ENCODE results near the gene IFNL4.

The IFNL4 gene

DNA sequence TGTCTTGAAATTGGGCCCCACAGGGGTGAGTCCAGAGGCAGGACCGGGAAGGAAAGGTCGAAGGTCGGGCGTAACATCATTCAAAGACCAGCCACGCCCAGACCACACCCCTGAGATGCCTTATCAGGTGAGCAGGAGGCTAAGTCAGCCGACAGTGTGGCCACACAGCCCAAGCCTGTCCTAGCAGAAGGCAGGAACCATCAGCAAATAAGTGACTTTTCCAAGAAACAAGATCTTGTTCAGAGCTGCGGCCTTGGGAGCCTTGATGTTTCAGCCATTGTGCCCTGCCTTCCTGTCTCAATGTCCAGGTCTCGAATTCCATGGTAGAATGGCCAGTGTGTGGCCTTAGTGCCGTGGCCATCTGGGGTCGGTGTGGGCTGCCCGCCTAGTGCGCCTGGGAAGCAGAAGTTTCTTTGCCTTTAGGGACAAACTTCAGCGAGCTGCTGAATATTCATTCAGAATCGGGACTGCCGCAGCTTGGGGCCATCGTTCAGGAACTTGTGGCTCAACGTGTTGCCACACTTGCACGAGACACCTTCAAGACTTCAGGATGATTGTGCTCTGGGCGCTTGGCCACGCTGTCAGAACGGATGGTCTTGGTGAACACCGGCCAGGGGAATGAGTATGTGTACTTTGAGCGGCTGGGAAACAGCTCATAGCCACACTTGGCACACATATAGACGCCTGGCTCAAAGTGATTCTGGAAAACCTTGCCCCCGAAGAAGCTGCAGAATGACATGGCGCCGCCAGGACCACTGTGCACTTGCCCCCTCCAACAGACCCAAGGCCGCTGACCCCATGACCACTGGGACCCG lies 6.1 kb upstream of the IFNL4 start:
- H3K4me3 ChIP-seq (ENCODE audit: control insufficient read depth, low read depth, low read length): no peak overlapping the region
- TF ChIP-seq, protein P1, sequence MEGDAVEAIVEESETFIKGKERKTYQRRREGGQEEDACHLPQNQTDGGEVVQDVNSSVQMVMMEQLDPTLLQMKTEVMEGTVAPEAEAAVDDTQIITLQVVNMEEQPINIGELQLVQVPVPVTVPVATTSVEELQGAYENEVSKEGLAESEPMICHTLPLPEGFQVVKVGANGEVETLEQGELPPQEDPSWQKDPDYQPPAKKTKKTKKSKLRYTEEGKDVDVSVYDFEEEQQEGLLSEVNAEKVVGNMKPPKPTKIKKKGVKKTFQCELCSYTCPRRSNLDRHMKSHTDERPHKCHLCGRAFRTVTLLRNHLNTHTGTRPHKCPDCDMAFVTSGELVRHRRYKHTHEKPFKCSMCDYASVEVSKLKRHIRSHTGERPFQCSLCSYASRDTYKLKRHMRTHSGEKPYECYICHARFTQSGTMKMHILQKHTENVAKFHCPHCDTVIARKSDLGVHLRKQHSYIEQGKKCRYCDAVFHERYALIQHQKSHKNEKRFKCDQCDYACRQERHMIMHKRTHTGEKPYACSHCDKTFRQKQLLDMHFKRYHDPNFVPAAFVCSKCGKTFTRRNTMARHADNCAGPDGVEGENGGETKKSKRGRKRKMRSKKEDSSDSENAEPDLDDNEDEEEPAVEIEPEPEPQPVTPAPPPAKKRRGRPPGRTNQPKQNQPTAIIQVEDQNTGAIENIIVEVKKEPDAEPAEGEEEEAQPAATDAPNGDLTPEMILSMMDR (IDR thresholded peaks at IDR 0.05; ENCODE audit: control insufficient read depth, insufficient read depth, low read depth, low read length, missing control alignments): no peak
- DNase-seq (ENCODE audit: low read depth): no peak

DNA sequence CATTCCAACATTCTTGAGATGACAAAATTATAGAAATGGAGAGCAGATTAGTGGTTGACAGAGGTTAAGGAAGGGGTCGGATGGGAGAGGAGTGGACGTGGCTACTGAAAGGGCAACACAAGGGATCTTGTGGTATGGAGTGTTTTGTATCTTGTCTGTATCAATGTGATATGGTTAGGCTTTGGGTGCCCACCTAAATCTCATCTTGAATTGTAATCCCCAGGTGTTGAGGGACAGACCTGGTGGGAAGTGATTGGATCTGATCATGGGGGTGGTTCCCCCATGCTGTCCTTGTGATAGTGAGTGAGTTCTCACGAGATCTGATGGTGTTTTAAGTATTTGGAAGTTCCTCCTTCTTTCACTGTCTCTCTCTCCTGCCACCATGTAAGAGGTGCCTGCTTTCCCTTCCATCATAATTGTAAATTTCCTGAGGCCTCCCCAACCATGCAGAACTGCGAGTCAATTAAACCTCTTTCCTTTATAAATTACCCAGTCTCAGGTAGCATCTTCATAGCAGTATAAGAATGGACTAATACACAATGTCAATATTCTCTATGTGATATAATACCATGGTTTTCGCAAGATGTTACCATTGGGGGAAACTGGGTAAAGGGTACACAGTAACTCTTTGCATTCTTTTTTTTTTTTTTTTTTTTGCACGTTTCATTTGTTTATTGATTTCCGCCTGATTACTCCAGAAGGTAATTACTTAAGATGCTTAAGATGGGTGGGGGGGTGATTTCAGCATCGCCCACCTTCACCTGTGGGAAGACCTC lies 4.9 kb upstream of the IFNL4 start:
- TF ChIP-seq, protein P1 (IDR thresholded peaks at IDR 0.05; ENCODE audit: control insufficient read depth, insufficient read depth, low read depth, low read length, missing control alignments): no peak
- DNase-seq (ENCODE audit: low read depth): no peak
- H3K4me3 ChIP-seq (ENCODE audit: control insufficient read depth, low read depth, low read length): no peak overlapping the region

DNA sequence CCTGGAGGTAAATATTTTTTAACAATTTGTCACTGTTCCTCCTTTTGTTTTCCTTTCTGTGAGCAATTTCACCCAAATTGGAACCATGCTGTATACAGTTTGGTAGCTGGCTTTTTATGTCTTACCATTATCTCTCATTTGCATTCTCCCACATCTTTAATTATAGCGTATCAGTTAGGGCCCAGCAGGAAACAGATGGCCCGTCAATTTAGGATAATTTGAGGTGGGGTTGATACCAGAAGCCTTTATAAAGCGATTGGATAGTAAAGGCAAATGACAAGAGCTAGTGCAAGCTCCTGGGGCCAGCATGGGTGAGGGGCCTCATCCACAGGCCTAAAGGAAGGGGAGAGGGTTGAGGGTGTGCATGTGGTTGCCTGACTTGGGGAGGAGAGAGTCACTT lies 3.8 kb upstream of the IFNL4 start:
- DNase-seq (ENCODE audit: low read depth): no peak
- TF ChIP-seq, protein P1 (IDR thresholded peaks at IDR 0.05; ENCODE audit: control insufficient read depth, insufficient read depth, low read depth, low read length, missing control alignments): no peak
- no peak overlapping the region for H3K4me3 ChIP-seq (ENCODE audit: control insufficient read depth, low read depth, low read length)

DNA sequence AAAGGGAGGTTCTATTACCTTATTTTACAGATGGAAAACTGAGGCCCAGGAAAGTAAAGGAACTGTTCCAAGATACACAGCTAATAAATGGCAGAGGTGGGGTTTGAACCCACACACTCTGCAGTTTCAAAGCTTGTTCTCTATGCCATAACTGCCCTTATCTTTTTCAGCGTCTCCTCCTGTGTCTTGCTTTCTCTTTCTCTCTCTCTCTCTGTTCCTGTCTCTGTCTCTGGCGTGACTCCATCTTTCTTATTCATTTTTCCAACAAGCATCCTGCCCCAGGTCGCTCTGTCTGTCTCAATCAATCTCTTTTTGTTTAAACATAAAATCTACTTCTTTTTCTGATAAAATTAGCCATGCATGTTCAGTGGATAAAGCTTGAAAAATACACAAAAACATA lies 3.2 kb upstream of the IFNL4 start:
- no peak overlapping the region for H3K4me3 ChIP-seq (ENCODE audit: control insufficient read depth, low read depth, low read length)
- TF ChIP-seq, protein P1 (IDR thresholded peaks at IDR 0.05; ENCODE audit: control insufficient read depth, insufficient read depth, low read depth, low read length, missing control alignments): no peak
- DNase-seq (ENCODE audit: low read depth): no peak

DNA sequence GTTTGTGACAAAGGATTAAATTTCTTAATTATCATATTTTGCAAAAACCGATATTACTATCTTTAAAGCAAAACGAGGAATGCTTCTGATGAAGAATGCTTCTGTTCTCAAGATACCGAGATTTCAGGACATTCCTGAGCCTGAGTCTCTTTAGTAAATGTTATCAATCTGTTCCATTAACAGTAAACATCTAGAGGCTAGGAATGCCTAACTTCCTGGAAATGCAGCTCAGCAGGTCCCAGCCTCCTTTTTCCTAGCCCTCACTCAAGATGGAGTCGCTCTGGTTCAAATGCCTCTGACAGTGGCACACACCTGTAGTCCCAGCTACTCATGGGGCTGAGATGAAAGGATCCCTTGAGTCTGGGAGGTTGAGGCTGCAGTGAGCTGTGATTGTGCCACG lies 2.4 kb upstream of the IFNL4 start:
- H3K4me3 ChIP-seq (ENCODE audit: control insufficient read depth, low read depth, low read length): no peak overlapping the region
- no peak for DNase-seq (ENCODE audit: low read depth)
- TF ChIP-seq, protein P1 (IDR thresholded peaks at IDR 0.05; ENCODE audit: control insufficient read depth, insufficient read depth, low read depth, low read length, missing control alignments): no peak

DNA sequence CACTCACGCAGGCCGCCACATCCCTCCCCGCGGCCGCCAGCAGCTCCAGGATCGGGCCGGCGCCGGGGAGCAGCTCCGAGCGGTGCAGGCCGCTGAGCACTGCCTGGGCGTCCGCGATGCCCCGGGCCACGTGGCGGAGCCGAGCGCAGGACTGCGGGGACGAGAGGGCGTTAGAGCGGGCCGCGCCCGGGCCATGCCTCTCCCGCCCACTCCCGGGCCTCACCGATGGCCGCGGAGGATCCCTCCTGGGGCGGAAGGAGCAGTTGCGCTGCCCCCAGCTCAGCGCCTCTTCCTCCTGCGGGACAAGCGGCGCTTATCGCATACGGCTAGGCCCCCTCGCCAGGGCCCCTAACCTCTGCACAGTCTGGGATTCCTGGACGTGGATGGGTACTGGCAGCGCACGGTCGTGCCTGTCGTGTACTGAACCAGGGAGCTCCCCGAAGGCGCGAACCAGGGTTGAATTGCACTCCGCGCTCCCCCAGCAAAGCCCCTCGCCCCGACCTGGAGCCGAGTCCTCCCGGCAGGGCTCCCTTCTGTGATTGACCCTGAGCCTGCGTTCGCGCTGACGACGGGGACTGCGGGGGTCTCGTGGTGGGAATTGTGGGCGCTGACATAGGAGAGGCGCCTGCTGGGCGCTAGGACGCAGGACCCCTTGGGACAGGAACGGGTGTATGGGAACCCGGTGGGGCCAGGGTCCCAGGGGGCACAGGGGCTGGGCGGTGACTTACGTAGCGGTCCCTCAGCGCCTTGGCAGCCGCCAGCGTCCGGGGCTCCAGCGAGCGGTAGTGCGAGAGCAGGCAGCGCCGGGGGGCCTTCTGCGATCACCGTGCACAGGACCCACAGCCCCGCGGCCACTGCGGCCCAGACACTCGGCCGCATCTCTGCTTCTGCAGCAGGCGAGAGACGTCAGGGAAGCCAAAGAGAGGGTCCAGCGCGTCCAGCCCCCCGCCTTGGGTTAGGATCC lies 673 bp downstream of the IFNL4 start:
- TF ChIP-seq, protein P1 (IDR thresholded peaks at IDR 0.05; ENCODE audit: control insufficient read depth, insufficient read depth, low read depth, low read length, missing control alignments): no peak

More for the DNA sequence above, 673 bp downstream of the IFNL4 start:
- no peak overlapping the region for H3K4me3 ChIP-seq (ENCODE audit: control insufficient read depth, low read depth, low read length)
- no peak for DNase-seq (ENCODE audit: low read depth)
